HL-60/S4 treated with phorbol 12-myristate 13-acetate at 8.2 ng/mL for 4 days and 3 days (cell line): Measurements from ENCODE around the gene LMX1A.

Experiments
- in situ Hi-C: fragments of 300-500 bp; cut with MboI; formaldehyde crosslinking; loops from 2 replicates; pipeline ENCODE4 v1.15.0; 2022; ENCODE audit warnings: low sequenced_read_pairs

LMX1A gene

GRCh38 chr1:165226326-165226725, 130.2 kb downstream of the LMX1A start:
- in situ Hi-C loops: no loop called here

DNA sequence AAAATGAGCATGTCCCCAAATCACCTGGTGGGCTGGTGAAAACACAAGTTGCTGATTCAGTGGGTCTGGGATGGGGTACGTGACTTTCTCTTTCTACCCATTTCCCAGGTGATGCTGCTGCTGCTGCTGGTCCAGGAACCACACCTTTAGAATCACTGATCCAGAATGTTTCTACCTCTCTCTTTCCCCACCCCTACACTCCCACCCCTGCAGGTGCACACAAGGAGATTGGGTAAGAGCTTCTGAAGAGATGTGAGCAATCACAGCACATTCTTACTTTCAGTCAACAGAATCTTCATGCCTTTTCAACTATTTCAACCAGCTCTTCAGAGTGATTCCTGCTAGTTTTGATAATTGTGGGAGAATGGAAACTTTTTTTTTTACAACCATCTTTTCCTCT, 130.9 kb downstream of the LMX1A start:
- in situ Hi-C loops: no loop called here

GRCh38 chr1:165225062-165225461, 131.5 kb downstream of the LMX1A start:
- in situ Hi-C loops: no loop called here

DNA sequence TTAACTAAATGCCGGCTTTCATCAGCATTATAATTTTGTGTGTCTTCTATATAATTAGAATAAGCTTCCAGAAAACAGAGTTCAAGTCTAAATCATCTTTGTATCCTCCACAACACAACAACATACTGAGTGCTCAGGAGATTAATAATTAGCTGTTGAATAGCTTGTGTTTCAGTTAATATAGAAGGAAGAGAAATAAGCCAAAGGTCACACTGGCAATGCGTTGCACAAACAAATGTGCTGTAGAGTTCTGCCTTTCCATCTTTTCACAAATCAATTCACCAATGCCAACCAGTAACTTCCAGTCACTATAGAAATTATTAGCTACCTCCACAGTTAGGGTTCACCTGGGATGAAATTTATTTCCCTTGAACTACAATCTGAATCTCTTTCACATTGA, 132.0 kb downstream of the LMX1A start:
- in situ Hi-C loops: no loop called here

DNA sequence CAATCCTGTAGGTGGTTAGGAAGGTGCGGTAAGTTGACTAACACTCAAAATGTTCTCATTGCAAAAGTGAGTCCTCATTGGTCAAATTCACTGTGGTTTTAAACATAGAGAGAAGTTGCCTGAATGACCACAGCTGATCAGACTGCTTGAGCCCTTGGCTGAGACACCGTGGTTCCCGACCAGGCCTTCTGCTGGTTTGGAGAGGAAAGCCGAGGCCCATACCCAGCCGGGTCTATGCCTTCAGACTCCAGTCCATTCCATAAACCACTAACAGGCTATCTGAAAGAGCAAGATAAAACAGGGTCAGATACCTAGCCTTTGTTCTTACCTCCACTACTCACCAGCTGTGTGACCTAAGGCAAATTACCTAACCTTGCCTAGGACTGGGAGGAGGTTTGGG, 133.9 kb downstream of the LMX1A start:
- in situ Hi-C loops: no loop called here

GRCh38 chr1:165218731-165219130, 137.8 kb downstream of the LMX1A start:
- in situ Hi-C loops: no loop called here

DNA sequence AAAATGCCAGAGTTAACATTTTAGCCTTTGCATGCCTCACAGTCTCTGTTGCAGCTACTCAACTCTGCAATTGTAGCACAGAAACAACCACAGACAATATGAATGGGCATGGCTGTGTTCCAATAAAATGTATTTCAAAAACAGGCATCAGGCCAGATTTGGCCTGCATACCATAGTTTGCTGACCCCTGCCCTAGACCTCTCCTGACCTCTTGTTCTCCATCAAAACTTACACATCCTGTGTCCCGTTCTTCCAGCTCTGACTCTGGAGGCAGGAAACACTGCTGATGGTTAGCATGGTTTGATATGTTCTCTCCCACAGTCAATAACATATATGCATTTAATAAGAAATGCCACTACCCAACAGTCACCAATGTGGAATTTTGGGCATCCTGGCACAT, 138.6 kb downstream of the LMX1A start:
- in situ Hi-C loops: no loop called here

DNA sequence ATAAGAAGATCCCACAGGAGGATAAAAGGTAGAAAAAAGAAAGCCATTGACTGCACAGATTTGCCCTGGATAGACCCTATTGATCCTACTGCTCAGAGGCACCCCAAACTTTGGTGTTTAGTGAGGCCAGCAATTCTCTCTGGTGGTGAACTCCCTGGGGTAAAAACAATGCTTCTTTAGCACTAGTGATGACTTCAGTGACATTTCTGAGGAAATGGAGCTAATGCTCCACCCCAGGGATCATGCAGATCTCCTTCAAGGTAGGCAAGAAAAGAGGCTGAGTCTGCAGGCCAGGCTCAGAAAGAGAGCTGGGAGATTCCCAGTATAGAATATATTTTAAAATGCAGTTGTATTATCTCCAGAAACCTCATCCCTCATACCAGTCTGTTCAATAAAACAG, 140.3 kb downstream of the LMX1A start:
- in situ Hi-C loops: no loop called here

DNA sequence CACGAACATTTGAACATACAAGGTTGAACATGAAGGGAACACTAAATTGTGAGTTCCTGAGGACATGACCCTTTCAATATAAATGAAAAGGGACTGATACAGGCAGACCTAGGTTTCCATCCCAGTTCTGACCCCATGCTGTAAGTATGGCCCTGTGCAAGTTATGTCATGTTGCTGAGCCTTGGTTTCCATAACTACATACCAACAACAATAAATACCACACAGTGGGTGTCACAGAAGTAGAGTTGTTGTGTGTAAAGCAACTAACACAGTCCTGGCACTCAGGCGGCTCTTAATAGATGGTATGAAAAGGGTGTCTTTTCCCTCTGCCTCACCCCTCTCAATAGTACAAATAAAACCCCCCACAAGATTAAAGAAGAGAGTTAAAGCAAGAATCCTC, 140.8 kb downstream of the LMX1A start:
- in situ Hi-C loops: no loop called here

DNA sequence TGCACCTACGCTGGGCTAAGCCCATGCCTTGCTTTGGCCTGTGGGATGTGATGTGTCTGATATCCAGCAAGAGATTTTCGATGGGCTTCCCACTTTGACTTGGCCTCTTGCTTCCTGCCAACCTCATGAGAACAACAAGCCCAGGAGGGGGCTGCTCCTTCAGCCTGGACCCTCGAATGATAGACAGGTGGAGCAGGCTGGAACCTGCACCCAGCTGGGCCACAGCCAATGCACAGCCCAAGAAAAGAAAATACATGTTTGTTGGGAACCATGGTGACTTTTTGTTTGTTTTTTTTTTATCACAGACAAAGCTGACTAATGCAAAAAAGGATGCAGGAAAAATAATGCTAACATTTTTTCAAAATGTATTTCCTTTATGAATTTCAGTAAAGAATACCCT, 144.3 kb downstream of the LMX1A start:
- in situ Hi-C loops: no loop called here

DNA sequence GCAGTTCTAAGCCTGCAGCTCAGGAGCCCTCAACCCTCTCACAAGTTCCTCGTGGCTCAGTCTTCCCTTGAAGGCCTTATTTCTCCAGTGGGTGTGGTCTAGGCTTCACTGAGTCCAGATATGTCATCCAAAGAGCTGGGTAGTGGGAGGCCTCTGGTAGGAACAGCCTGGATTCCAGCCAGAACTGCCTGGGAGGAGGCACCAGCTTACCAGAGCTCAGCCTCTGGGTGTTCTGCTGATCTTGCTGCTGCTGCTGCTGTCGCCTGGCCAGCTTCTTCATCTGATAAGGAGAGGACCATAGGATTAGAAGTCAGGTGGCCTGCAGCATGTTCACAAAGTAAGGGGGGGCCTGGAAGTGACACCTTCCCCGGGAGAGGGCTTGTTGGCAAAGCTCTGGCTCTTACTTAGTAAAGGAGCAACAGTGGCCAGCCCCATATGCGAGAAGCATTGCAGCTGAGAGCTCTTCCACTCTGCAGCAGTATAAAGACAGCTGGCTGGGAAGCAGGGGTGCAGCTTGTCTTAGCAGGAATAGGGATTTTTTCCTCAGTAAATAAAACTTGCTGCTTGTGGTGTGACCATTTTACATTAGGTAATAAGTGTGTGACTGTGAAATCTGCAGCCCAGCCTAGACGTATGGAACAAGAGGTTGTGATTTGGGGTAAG, 148.5 kb downstream of the LMX1A start:
- in situ Hi-C loops: no loop called here

- in situ Hi-C loops: no loop called here
Observed at GRCh38 chr1:165205145-165205544, 151.4 kb downstream of the LMX1A start.

DNA sequence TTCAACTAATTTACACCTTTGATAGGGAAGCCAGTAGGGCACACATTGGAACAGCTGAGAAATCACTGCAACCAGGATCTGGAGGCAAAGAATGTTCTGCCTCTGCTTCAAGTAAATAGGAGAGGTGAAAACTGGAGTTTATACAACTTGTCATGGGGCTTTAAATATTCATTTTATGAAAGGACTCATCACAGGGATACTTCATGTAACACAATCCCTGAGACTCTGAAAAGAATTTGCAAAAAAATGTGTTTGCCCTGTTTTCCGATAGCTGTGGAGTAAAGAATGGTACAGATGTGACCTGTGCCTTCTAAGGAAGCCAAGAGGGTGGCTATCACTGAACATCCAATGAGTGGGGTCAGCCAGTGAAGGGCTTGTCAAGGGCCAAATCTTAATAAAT, 152.0 kb downstream of the LMX1A start:
- in situ Hi-C loops: no loop called here

DNA sequence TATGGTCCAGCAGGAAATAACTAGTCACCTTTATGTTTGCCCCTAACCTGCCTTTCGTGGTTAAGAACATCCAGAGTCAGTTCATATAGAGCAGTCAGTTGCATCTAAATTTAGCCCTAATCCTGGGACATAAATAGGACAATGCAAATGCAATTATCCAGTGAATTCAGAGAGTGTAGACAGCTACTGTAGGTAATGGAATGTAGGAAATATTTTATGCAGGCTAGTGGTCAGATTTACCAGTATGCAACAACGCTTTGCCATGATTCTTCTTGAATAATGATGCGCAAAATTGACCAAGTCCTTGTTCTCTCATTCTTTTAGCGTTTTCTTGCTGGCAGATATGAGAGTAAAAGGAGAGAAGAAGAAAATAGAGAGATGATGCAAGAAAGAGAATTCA, 165.4 kb downstream of the LMX1A start:
- in situ Hi-C loops: no loop called here

DNA sequence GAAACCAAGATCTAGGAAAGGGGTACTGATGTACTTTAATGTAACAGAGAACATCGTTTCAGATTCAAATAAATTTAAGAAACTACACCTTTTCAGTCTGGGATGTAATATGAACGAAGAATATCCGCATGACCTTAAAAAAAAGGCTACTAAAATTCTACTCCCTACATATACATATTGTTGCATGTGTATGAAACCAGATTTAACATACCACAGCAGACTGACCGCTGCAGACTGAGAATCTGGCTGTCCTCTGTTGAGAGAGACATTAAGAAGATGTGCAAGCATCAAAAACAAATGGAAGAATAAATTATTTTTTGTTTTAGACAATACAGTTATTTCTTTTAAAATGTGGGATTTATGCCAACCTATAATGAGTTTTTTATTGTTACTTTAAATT, 166.6 kb downstream of the LMX1A start:
- in situ Hi-C loops: no loop called here

GRCh38 chr1:165189011-165189410, 167.5 kb downstream of the LMX1A start:
- in situ Hi-C loops: no loop called here

DNA sequence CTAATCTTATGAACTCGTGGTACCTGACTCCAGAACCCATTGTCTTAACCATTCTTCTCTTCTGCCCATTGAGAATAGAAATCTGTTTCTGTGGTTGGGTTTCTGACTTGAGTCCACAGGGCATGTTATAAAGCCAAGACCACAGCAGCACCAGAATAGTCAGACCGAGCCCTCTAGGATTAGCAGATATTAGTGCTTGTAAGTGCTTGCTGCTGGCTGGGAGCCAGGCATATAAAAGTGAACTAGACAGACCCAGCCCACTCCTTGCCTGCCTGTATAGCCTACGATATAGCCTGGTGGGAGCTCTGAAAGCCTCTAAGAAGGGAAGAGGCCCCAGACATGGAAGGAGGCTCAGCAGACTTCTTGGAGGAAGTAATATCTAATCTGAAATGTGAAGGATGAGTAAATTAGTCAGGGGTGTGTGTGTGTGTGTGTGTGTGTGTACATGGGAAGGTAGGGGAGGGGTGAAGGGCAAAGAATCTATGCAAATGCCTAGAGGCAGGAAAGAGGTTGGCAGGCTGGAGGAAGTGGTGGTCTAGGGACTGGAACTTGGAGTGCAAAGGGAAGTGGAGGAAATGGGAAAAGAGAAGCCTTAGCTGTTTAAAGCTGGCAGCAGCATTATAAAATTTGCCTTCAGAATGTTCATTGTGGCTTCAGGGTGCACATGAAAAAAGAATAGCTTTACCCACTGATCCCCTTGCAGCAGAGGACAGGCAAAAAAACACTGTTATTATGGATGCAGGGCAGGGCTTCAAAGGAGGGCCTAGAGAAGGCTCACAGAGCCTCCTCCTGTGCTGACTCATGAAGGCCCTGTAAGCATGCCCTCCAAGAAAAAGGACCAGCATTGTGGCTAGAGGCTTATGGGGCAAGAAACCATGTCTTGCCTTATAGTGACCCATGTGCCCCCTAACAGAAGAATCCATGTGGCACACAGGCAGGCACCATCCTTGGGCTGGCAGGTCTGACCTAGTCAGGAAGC, 169.2 kb downstream of the LMX1A start:
- in situ Hi-C loops: no loop called here

DNA sequence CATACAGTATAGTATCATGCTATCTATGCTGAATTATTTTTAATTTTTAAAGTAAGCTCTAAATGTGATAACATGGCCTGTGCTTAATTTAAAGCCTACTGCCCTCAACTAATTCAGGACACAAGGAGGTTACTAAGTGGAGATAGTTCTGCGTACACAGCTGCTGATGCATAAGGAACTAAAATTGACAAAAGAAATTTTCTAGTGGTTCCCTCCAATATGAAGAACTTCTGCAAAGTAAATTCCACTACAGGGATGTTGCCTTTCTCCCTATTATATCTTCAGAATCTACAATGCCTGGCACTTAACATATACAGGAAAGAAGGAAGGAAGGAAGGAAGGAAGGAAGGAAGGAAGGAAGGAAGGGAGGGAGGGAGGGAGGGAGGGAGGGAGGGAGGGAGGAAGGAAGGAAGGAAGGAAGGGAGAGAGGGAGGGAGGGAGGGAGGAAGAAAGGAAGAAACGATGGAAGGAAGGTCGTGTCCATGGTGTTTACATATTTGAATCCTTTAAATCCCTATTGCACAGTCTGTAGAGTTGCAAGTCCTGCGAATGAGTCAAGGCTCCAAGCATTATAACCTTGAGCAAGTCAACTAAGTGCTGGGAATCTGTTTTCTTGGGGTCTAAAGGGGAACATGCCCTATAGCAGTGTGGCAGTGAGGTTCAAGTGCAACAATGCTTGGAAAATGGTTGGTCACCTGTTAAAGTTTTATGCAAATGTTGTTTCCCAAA, 171.2 kb downstream of the LMX1A start:
- in situ Hi-C loops: no loop called here

DNA sequence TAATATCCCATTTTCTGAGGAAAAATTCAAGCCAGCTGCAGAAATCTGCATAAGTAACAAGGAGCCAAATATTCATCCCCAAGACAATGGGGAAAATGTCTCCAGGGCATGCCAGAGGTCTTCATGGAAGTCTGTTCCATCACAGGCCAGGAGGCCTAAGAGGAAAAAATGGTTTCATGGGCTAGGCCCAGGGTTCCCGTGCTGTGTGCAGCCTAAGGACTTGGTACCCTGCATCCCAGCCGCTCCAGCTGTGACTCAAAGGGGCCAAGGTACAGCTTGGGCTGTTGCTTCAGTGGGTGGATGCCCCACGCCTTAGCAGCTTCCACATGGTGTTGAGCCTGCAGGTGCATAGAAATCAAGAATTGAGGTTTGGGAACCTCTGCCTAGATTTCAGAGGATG, 173.5 kb downstream of the LMX1A start:
- in situ Hi-C loops: no loop called here

DNA sequence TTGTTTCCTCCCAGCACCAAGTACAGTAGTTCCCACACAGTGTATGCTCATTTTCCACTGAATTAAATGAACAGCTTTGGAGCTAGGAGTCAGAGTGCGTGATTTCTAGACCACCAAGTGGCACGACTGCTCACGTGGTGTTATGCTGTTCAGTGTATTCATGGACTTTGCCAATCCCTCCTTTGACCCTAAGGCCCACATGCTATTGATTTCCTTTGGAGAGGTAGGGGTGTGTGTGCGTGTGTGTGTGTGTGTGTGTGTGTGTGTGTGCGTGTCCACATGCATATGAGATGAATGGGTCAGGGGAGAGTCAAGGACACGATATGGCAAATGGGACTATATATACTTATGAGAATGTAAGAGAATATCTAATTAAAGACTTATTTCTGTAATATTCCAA, 177.2 kb downstream of the LMX1A start:
- in situ Hi-C loops: no loop called here

- in situ Hi-C loops: no loop called here
Observed at GRCh38 chr1:165174491-165174890, 182.0 kb downstream of the LMX1A start.

DNA sequence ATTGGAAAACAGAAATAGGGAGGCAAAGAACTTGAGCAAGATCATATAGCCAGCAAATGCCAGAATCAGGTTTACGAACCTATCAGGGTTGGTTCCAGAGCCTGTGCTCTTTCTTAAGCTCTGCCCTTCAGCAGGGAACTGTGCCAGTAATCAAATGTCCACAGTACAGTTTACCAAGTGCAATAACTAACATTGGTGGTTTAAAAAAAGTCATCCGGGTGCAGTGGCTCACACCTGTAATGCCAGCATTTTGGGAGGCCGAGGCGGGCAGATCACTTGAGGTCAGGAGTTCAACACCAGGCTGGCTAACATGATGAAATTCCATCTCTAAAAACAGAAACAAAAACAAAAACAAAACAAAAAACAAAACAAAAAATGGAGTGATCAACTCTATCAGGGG, 182.7 kb downstream of the LMX1A start:
- in situ Hi-C loops: no loop called here
